Gastrocnemius medialis (tissue), 4 donors: ENCODE results near the gene SMLR1.

Experiments
- CTCF ChIP-seq, 5 experiments: fragments of 450-650 bp in 3 of 5; fragments of 200-600 bp in 2 of 5; sonication (generic) in 2 of 5; IDR thresholded peaks in 4 of 5; conservative IDR thresholded peaks in 1 of 5; 1 replicate in 4 of 5; 2 replicates in 1 of 5; pipeline ENCODE4 v1.5.1; 2016 to 2019; ENCODE audit warnings: antibody characterized with exemption in 5 of 5, mild to moderate bottlenecking in 3 of 5, moderate library complexity in 3 of 5
- POLR2A ChIP-seq, 2 donors: fragments of 450-650 bp; IDR thresholded peaks; one replicate each; pipeline ENCODE4 v1.6.1; 2017; ENCODE audit warnings: antibody characterized with exemption in 2 of 2, mild to moderate bottlenecking in 2 of 2, moderate library complexity in 2 of 2

GRCh38 chr6:130851026-130851425 lies 23.8 kb downstream of the SMLR1 start:
- no peak for TF ChIP-seq POLR2A (IDR thresholded peaks at IDR 0.05)
- TF ChIP-seq CTCF (IDR thresholded peaks at IDR 0.05 in 4 of 5, conservative IDR thresholded peaks at IDR 0.05 in 1 of 5) = no peak
